Activated T-cell treated with anti-CD3 and anti-CD28 coated beads for 48 hours (primary cell): ENCODE measurements around the gene DCBLD2.

ENCODE experiments used
- DNase-seq: peaks from one replicate; pipeline ENCODE4 v3.0.0-alpha.2; 2020; ENCODE audit warnings: low read depth

Gene DCBLD2

DNA sequence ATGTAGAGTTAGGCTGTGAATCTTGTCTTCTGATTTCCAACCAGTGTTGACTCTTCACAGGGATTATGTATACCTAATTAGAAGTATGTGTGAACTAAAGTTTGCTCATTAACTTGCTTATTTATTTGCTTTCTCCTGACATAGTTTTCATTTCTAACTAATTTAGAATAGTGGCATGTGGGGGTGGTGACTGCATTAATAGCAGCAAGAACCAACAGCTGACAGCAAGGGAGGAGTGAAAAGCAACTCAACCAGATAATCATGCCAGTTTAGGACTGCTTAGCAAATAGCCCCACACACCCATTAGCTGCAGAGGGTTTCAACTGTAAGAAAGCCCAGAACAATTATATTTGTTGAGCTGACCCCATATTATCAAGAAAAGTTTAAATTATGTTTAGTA, 134.6 kb downstream of the DCBLD2 start:
- DNase-seq, result no peak

DNA sequence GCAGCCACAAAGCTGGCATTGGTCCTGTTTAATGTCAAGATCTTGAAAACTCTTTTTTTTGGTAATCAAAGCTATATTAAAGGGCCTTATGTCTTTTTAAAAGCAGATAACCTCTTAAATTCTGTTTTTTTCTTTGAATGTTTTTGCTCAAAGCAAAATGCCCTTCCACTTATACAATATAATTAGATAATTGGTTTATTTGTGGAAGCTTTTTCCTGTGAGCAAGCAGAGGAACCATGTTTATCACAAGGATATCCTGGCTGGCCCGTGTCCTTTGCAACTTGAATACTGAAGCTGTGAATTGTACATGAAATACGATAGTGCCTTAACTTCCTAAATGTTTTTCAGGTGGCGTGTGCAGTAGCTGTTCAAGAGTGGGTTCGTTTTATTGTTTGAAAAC, 135.8 kb downstream of the DCBLD2 start:
- no peak for DNase-seq

DNA sequence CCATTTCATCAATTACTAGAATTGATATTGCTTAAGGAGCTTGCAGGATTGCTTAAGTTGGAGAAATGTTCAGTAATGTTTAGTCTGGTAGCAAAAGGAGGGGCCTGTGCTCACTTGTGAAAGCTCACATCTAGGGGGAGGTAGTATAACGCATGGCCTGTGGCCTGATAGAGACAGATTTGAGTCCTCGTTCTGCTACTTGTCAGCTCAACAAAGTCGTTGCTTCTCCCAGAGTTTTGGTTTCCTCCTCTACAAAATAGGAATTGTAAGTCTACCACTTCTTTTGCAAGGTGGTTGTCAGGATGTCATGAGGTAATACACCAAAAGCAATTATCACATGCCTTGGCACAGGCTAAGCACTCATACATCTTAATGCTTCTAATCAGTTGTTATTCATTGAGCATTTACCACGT, 137.0 kb downstream of the DCBLD2 start:
- no peak for DNase-seq

DNA sequence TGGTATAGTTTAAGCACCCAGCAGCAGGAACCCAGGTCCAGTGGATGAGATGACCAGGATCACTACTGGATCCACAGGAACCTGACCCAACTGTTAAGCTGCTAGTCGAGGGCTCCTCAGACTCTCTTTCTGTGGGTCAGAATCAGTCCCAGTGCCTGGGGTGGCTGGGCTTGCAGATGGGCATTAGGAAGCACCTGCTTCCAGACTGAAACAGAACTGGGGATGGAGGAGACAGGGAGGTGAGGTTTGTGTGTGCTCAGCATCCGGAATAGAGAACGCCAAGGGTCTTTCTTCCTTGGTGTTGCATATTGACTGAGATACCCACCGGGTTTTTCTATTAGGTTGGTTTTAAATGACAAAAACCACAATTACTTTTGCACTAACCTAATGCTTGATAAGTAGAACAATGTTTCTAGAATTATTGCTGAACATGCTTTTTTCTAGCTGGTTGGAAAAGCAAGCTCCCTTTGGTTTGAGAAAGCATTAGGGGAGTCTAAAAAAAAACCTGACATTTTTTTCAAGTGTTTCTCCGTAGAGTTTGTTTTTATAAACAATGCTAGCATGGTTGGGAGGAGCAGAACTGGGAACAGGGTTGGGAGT, 137.6 kb downstream of the DCBLD2 start:
- DNase-seq, result no peak

DNA sequence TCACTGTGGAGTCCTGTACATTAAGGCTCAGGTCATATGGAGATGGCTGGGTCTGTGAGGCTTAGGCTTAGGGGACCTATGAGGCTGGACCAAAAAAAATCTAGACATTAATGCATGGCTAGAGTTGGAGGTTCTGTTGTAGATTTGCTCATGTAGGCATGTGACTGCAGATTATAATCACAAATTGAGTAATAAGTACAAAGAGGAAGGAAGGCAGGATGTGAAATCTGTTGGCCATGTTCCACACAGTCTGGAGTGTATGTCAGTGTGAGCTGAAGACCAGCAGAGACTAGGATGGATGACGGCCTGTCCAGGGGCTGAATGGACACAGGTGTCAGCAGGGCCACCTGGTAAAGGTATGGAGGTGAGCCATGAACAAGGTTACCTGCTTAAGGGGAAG, 138.4 kb downstream of the DCBLD2 start, which contains the start of gene ST3GAL6:
ST3GAL6 (plus strand) TSS at position 265 of the 400 bp plus-strand sequence. CDS start 5,101 bp downstream, outside the sequence.
- DNase-seq, result no peak

DNA sequence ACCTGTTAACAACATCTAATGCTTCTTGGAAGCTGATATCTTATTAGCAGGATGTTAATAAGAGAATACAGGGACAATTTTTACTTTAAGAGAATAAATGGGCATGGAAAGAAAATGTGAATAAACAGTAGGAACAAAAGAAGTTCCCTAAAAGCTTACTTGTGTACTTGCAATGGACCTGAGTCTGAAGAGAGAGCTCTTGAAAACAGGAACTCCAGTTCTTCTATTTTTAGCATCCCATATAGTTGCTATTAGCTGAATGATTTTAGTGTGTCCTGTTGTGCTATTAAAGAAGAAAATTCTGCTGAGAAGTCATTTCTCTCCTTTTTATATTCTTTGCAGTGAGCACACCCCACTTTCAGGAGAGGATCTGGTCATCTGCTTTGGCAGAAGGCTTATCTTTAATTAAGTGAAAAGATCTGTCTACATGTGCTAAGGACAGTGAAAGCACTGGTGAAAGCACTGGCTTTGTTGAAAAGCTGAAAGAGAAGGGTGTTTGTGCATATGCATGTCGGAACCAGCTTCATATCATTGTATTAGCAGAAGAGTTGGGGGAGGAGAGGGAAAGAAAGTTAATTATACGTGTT, 139.8 kb downstream of the DCBLD2 start:
- no peak for DNase-seq

DNA sequence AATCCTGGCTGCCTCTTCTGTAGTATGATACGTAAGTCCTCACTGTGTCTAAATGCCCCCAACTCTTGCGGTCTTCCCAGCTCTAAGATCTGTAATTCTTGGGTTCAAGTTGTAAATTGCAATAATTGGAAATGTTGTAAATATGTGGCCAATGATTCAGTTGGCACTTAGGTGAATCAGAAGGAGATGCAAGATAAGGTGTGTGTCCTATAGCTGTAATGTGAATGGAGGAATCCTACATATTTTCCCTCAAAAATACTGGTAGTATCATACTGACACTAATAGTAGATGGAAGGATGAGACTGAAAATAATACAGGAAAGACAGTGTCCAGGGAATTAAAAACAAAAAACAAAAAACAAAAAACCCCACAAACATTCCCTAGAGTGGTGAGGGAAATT, 141.9 kb downstream of the DCBLD2 start:
- DNase-seq, result no peak

DNA sequence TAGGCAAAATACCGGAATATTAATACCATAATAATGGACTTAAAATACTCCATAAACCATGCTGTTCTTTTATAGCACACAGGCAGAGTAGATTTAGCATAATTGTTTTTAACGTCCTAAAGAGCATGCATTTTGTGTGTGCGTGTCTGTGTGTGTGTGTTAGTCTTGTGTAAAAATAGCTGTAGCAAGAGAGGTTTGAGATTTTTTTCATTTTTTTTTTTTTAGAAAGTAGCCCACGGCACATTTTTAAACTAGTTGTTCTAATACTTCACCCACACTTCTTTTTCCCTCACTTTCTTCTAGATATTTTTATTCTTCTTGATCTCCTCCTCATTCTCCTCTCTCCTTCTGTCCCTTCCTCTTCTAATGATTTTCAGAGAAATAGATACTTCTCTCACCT, 145.9 kb downstream of the DCBLD2 start:
- DNase-seq, result no peak

DNA sequence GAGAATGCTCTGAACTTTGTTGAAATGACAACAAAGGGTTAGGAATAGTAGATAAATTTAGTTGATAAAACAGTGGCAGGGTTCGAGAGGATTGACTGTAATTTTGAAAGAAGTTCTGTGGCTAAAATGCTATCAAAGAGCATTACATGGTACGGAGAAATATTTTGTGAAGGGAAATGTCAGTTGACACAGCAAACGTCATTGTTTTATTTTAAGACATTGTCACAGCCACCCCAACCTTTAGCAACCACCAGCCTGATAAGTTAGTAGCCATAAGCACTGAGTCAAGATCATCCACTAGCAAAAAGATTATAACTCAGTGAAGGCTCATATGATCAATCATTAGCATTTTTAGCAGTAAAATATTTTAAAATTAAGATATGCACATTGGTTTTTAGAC, 147.0 kb downstream of the DCBLD2 start:
- no peak for DNase-seq

DNA sequence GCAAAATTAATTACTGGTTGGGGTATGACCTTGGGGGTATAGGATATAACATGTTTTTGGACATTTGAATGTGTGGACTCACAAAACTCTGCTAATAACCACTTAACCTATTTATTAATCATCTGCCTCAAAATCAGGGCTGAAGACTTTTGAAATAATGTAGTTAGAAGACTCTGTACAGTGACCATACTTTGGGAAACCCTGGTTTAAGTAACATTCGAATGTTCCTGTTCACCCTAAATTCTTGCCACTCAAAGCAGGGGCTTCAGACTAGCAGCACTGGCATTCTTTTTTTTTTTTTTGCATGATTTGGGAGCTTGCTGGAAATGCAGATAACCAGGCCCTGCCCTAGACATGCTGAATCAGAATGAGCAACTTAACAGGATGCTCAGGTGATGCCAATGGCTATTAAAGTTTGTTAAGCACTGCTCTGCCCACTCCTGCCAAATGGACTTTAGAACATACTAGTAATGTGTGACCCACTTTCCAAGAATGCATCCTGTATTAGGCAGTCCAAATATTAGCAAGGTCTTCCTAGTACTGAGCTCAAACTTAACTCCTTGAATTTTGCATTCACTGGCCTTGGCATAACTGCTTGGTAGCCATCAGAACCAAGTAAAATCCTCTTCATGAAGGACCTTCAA, 151.1 kb downstream of the DCBLD2 start:
- DNase-seq, result no peak

DNA sequence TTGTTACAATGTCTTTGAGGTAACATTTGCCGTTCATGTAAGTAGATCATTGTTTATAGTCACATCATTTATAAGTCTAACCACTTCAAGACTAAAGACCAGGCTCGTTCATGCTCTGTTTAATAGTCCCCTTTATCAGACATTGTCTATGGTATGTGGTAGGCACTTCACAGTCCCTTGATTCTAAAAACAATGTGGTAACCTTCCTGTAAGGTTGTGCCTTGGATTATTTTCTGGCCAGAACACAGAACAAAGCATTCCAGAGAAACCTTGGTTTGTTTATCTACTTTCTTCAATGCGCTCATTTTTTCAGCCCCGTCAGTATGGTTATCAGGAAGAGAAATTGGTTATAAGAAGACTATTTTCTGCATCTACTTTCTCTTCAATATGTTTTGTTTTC, 154.6 kb downstream of the DCBLD2 start:
- DNase-seq, result no peak

DNA sequence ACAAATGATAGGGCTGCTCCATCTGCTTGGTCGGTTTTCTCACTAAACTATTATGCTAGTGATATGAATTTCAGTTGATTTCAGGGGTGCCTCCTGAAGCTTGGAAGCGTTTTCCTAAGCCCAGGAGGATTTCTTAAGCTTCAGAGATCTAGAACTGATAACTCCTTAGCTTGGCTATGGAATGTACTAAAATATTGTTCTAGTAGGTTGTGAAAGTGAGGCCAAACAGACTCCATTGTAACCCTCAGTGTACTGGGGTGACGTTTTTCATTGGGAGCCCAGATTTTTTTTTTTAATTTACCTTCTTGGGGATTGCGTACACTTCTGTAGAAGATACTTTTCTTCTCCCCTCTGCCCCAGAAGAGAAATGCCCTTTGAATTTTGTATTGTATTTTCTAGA, 155.4 kb downstream of the DCBLD2 start:
- no peak for DNase-seq
